Measurements from ENCODE around the gene TDP1. TPM values are rescaled to one million over a fixed set of nuclear protein-coding genes. Genes with fewer than 3 reads are reported as not detected.

The TDP1 gene
- total RNA-seq = 10.8 TPM

GRCh38 chr14:89955745-89956660 lies at the start of gene TDP1:
Gene TDP1 (plus strand): TSS chr14:89955927. CDS start chr14:89963115, 7,188 bp downstream.
- intact Hi-C loops (cut with DNase I) = no loop called here
- Histone ChIP-seq H3K27ac (peak within 1 kb of the TSS; percentile 80), H3K9me3 (no peaks in the 10 kb centered on the region), H3K27me3 (no peaks in the 10 kb centered on the region), H3K4me3 (peak within 1 kb of the TSS; percentile 78 to 79), H3K36me3 (no peaks in the 10 kb centered on the region), H3K4me1 (peaks cover 22% of the 10 kb centered on the region)
- DNase-seq (ENCODE audit: extremely low spot score in 2 of 2) = peak in 1 of 2 donors; percentile 94
- TF ChIP-seq CTCF (IDR thresholded peaks at IDR 0.05) = no peak
- peak; percentile 83 to 86 for TF ChIP-seq POLR2AphosphoS5 (IDR thresholded peaks at IDR 0.05; ENCODE audit: insufficient read depth in 1 of 2, low read depth in 1 of 2)
- peak in 1 of 2 donors; percentile 65 for TF ChIP-seq POLR2A (IDR thresholded peaks at IDR 0.05)

GRCh38 chr14:89906000-89906399 lies 49.7 kb upstream of the TDP1 start:
- H3K4me3 ChIP-seq = no peak overlapping the region
- no peaks in the 10 kb centered on the region for H3K4me1 ChIP-seq
- TF ChIP-seq POLR2A (IDR thresholded peaks at IDR 0.05) (no peak), CTCF (IDR thresholded peaks at IDR 0.05) (no peak), POLR2AphosphoS5 (IDR thresholded peaks at IDR 0.05; ENCODE audit: insufficient read depth in 1 of 2, low read depth in 1 of 2) (no peak)
- no peaks in the 10 kb centered on the region for H3K27me3 ChIP-seq
- no peak for DNase-seq (ENCODE audit: extremely low spot score in 2 of 2)
- no peaks in the 10 kb centered on the region for H3K9me3 ChIP-seq
- no peaks in the 10 kb centered on the region for H3K36me3 ChIP-seq
- intact Hi-C loops (cut with DNase I) = no loop called here
- no peak overlapping the region for H3K27ac ChIP-seq

GRCh38 chr14:89907655-89908054 lies 48.1 kb upstream of the TDP1 start:
- Histone ChIP-seq H3K4me3 (no peak overlapping the region), H3K4me1 (no peaks in the 10 kb centered on the region), H3K27me3 (no peaks in the 10 kb centered on the region), H3K27ac (no peak overlapping the region), H3K36me3 (no peaks in the 10 kb centered on the region), H3K9me3 (no peaks in the 10 kb centered on the region)
- intact Hi-C loops (cut with DNase I) = no loop called here
- TF ChIP-seq CTCF (IDR thresholded peaks at IDR 0.05) = no peak
- no peak for TF ChIP-seq POLR2AphosphoS5 (IDR thresholded peaks at IDR 0.05; ENCODE audit: insufficient read depth in 1 of 2, low read depth in 1 of 2)
- no peak for TF ChIP-seq POLR2A (IDR thresholded peaks at IDR 0.05)
- DNase-seq (ENCODE audit: extremely low spot score in 2 of 2) = no peak

GRCh38 chr14:89908712-89909450 lies 46.8 kb upstream of the TDP1 start:
- no peak for DNase-seq (ENCODE audit: extremely low spot score in 2 of 2)
- Histone ChIP-seq H3K27ac (no peak overlapping the region), H3K9me3 (no peaks in the 10 kb centered on the region), H3K4me1 (no peaks in the 10 kb centered on the region), H3K36me3 (no peaks in the 10 kb centered on the region), H3K4me3 (no peak overlapping the region), H3K27me3 (no peaks in the 10 kb centered on the region)
- intact Hi-C loops (cut with DNase I) = no loop called here
- TF ChIP-seq CTCF (IDR thresholded peaks at IDR 0.05) (no peak), POLR2AphosphoS5 (IDR thresholded peaks at IDR 0.05; ENCODE audit: insufficient read depth in 1 of 2, low read depth in 1 of 2) (no peak), POLR2A (IDR thresholded peaks at IDR 0.05) (no peak)

Data from vagina (tissue), 2 donors.